Keratinocyte (primary cell): ENCODE measurements around the gene PAX7. TPM values are rescaled to one million over a fixed set of nuclear protein-coding genes. Genes with fewer than 3 reads are reported as not detected.

Experiments
- DNase-seq: peaks from one replicate; pipeline ENCODE4 v3.0.0-alpha.2; 2011; ENCODE audit warnings: low read depth, missing footprints, low spot score
- FAIRE-seq: peaks from 2 replicates; lab custom pipeline; 2011; peaks lifted over from hg19 to GRCh38; lab: Jason Lieb, UNC
- H2AFZ ChIP-seq: 2 replicates; pipeline ENCODE4 v1.6.0; 2012; ENCODE audit warnings: low read length, control low read depth, inconsistent platforms; ENCODE audit not compliant: control insufficient read depth
- H3K27ac ChIP-seq: 2 replicates; pipeline ENCODE4 v1.5.1; 2011; ENCODE audit warnings: low read length; ENCODE audit not compliant: control insufficient read depth, insufficient read depth
- H3K27me3 ChIP-seq: 3 replicates; pipeline ENCODE4 v1.6.0; 2011; ENCODE audit warnings: low read length; ENCODE audit not compliant: control insufficient read depth, insufficient read depth; ENCODE audit errors: extremely low read depth
- H3K36me3 ChIP-seq, 2 experiments: 2 replicates in 1 of 2; 3 replicates in 1 of 2; pipeline ENCODE4 v1.5.1; 2011; ENCODE audit warnings: low read length in 2 of 2, mild to moderate bottlenecking in 1 of 2; ENCODE audit not compliant: control insufficient read depth in 2 of 2, insufficient read depth in 2 of 2; ENCODE audit errors: extremely low read depth in 1 of 2
- H3K4me1 ChIP-seq: 3 replicates; pipeline ENCODE4 v1.5.1; 2011; ENCODE audit warnings: low read length; ENCODE audit not compliant: control insufficient read depth, insufficient read depth; ENCODE audit errors: extremely low read depth
- H3K4me2 ChIP-seq: 3 replicates; pipeline ENCODE4 v1.6.0; 2011; ENCODE audit warnings: low read depth, low read length; ENCODE audit not compliant: control insufficient read depth, insufficient read depth; ENCODE audit errors: extremely low read depth
- H3K4me3 ChIP-seq, 3 experiments: fragments of 200-600 bp in 1 of 3; sonication (generic) in 1 of 3; 2 replicates in 2 of 3; 3 replicates in 1 of 3; pipeline ENCODE4 v1.5.1; 2011 to 2016; ENCODE audit warnings: low read length in 3 of 3, mild to moderate bottlenecking in 3 of 3, control low read depth in 2 of 3, inconsistent platforms in 1 of 3, low read depth in 1 of 3, mixed read lengths in 1 of 3, mixed run types in 1 of 3, moderate library complexity in 1 of 3; ENCODE audit not compliant: control insufficient read depth in 2 of 3, insufficient read depth in 2 of 3; ENCODE audit errors: extremely low read depth in 1 of 3
- H3K79me2 ChIP-seq: 2 replicates; pipeline ENCODE4 v1.6.0; 2012; ENCODE audit warnings: low read length; ENCODE audit not compliant: control insufficient read depth, insufficient read depth
- H3K9ac ChIP-seq: 3 replicates; pipeline ENCODE4 v1.6.0; 2011; ENCODE audit warnings: low read length; ENCODE audit not compliant: control insufficient read depth, insufficient read depth; ENCODE audit errors: extremely low read depth
- H3K9me1 ChIP-seq: 3 replicates; pipeline ENCODE4 v1.6.0; 2011; ENCODE audit warnings: low read length; ENCODE audit not compliant: control insufficient read depth, insufficient read depth; ENCODE audit errors: extremely low read depth
- H3K9me3 ChIP-seq: 2 replicates; pipeline ENCODE4 v1.5.1; 2012; ENCODE audit warnings: low read depth, low read length; ENCODE audit not compliant: control insufficient read depth
- H4K20me1 ChIP-seq: 3 replicates; pipeline ENCODE4 v1.6.0; 2011; ENCODE audit warnings: low read length; ENCODE audit not compliant: control insufficient read depth, insufficient read depth; ENCODE audit errors: extremely low read depth
- CTCF ChIP-seq, 3 experiments: IDR thresholded peaks in 1 of 3; conservative IDR thresholded peaks in 1 of 3; optimal IDR thresholded peaks in 1 of 3; 2 replicates in 2 of 3; 3 replicates in 1 of 3; pipeline versions ENCODE3 to v1.5.1; 2011; ENCODE audit warnings: low read length in 3 of 3, mild to moderate bottlenecking in 3 of 3, moderate library complexity in 2 of 3, control low read depth in 1 of 3, inconsistent platforms in 1 of 3; ENCODE audit not compliant: insufficient read depth in 2 of 3; ENCODE audit errors: extremely low read depth in 1 of 3
- EZH2 ChIP-seq: IDR thresholded peaks from one replicate; pipeline ENCODE4 v1.6.1; 2012; ENCODE audit warnings: inconsistent platforms, mild to moderate bottlenecking, low read length, moderate library complexity
- dilution Hi-C: fragments of 300-500 bp; cut with MboI; formaldehyde crosslinking; loops from one replicate; pipeline ENCODE4 v1.7.0; 2020; ENCODE audit warnings: low sequenced_read_pairs; ENCODE audit not compliant: extremely low pct_ligation_motif_present
- polyA plus RNA-seq, 5 experiments: library from polyadenylated mRNA; depleted of rRNA in 3 of 5; stranded (reverse) in 3 of 5; stranded (forward) in 1 of 5; unstranded in 1 of 5; fragments of >200 nt; gene quantifications; 1 replicate in 1 of 5; 2 replicates in 3 of 5; 3 replicates in 1 of 5; pipeline versions ENCODE4 v1.2.1 to v1.2.3, GENCODE V29; 2011 to 2012; ENCODE audit warnings: missing spikeins in 2 of 5, low read depth in 1 of 5, low replicate concordance in 1 of 5

PAX7 gene
- polyA plus RNA-seq, 1 donor (not counting 4 experiments of a cell fraction or from before 2014, with no cell fraction given): not detected

GRCh38 chr1:18751425-18751824, 120.8 kb downstream of the PAX7 start:
- no peak for DNase-seq
- H3K9me1 ChIP-seq: no peaks in the 10 kb centered on the region
- H3K4me1 ChIP-seq: no peaks in the 10 kb centered on the region
- FAIRE-seq: no peak
- no peaks in the 10 kb centered on the region for H4K20me1 ChIP-seq
- no peaks in the 10 kb centered on the region for H3K79me2 ChIP-seq
- no peak for TF ChIP-seq CTCF (optimal IDR thresholded peaks at IDR 0.05 in 1 of 3, IDR thresholded peaks at IDR 0.05 in 1 of 3, conservative IDR thresholded peaks at IDR 0.05 in 1 of 3; ENCODE audit: extremely low read depth in 1 of 3, insufficient read depth in 2 of 3, low read length in 3 of 3)
- TF ChIP-seq EZH2: no peak
- no peak overlapping the region for H3K4me2 ChIP-seq
- H2AFZ ChIP-seq: no peak overlapping the region
- H3K36me3 ChIP-seq: no peaks in the 10 kb centered on the region
- peaks cover 7% of the 10 kb centered on the region for H3K27me3 ChIP-seq
- dilution Hi-C loops: no loop called here
- no peak overlapping the region for H3K4me3 ChIP-seq
- no peak overlapping the region for H3K27ac ChIP-seq
- no peak overlapping the region for H3K9ac ChIP-seq
- no peaks in the 10 kb centered on the region for H3K9me3 ChIP-seq

- no peak overlapping the region for H3K4me3 ChIP-seq
- H3K9me3 ChIP-seq: no peaks in the 10 kb centered on the region
- H3K4me1 ChIP-seq: no peaks in the 10 kb centered on the region
- peaks cover 7% of the 10 kb centered on the region for H3K27me3 ChIP-seq
- H3K36me3 ChIP-seq: no peaks in the 10 kb centered on the region
- no peak for TF ChIP-seq EZH2
- no peak for TF ChIP-seq CTCF (optimal IDR thresholded peaks at IDR 0.05 in 1 of 3, IDR thresholded peaks at IDR 0.05 in 1 of 3, conservative IDR thresholded peaks at IDR 0.05 in 1 of 3; ENCODE audit: extremely low read depth in 1 of 3, insufficient read depth in 2 of 3, low read length in 3 of 3)
- H3K9ac ChIP-seq: no peak overlapping the region
- H4K20me1 ChIP-seq: no peaks in the 10 kb centered on the region
- no peak for FAIRE-seq
- H3K9me1 ChIP-seq: no peaks in the 10 kb centered on the region
- no peak for DNase-seq
- no peak overlapping the region for H2AFZ ChIP-seq
- no peak overlapping the region for H3K27ac ChIP-seq
- H3K79me2 ChIP-seq: no peaks in the 10 kb centered on the region
- dilution Hi-C loops: no loop called here
- H3K4me2 ChIP-seq: no peak overlapping the region
These were observed 121.8 kb downstream of the PAX7 start for GRCh38 chr1:18752409-18752808.
